Adipose tissue (tissue), 3 donors: ENCODE measurements around the gene TSR1. TPM values are rescaled to one million over a fixed set of nuclear protein-coding genes. Genes with fewer than 3 reads are reported as not detected.

Experiments used
- H3K27ac ChIP-seq: one replicate; pipeline ENCODE4 v1.5.1; 2013; ENCODE audit warnings: low read depth, low read length
- WGBS, 3 donors: extraction: QIAGEN DNeasy Blood & Tissue Kit; methylation state at CpG; one replicate each; pipeline ENCODE4 v1.1.7; 2013; 5-methylcytosine and 5-hydroxymethylcytosine counted together
- polyA plus RNA-seq, 3 donors: library from polyadenylated mRNA; stranded (reverse); fragments of 200-250 nt; gene quantifications; one replicate each; pipeline ENCODE4 v1.2.3, GENCODE V29; 2013
- donor health status: healthy with polysubstance abuse.
- donor health status: Bipolar disorder and iron deficiency.
- donor health status: healthy.

Gene TSR1
- polyA plus RNA-seq, 3 donors, result 9.8 to 28.5 (median 18.4) TPM

GRCh38 chr17:2371183-2372130 lies 35.2 kb upstream of the TSR1 start:
- no peak overlapping the region for H3K27ac ChIP-seq
- 91 to 94% (median 93%) methylated on average over 30 of the region's 30 CpGs for WGBS, 3 donors

- WGBS, 3 donors, result 83 to 91% (median 85%) methylated on average over 11 of the region's 11 CpGs
These were observed 33.9 kb upstream of the TSR1 start for GRCh38 chr17:2370211-2370589.

GRCh38 chr17:2369551-2370210 lies 33.4 kb upstream of the TSR1 start:
- H3K27ac ChIP-seq, result no peak overlapping the region
- 59 to 81% (median 69%) methylated on average over 20 of the region's 20 CpGs for WGBS, 3 donors

More at GRCh38 chr17:2370211-2370589, 33.9 kb upstream of the TSR1 start:
- H3K27ac ChIP-seq, result no peak overlapping the region

- WGBS, 3 donors, result 51 to 79% (median 64%) methylated on average over 5 of the region's 5 CpGs
- H3K27ac ChIP-seq, result no peak overlapping the region
These were observed 32.8 kb upstream of the TSR1 start for GRCh38 chr17:2369039-2369438.

GRCh38 chr17:2368359-2368758 lies 32.1 kb upstream of the TSR1 start:
- no peak overlapping the region for H3K27ac ChIP-seq
- WGBS, 3 donors, result 77 to 94% (median 84%) methylated on average over 8 of the region's 8 CpGs

GRCh38 chr17:2366747-2367494 lies 30.7 kb upstream of the TSR1 start:
- H3K27ac ChIP-seq, result no peak overlapping the region
- WGBS, 3 donors, result 85 to 93% (median 86%) methylated on average over 26 of the region's 26 CpGs

GRCh38 chr17:2365132-2365531 lies 28.9 kb upstream of the TSR1 start:
- WGBS, 3 donors, result 89 to 96% (median 93%) methylated on average over 19 to 20 of the region's 20 CpGs
- H3K27ac ChIP-seq, result no peak overlapping the region

- no peak overlapping the region for H3K27ac ChIP-seq
- 91 to 96% (median 93%) methylated on average over 12 of the region's 12 CpGs for WGBS, 3 donors
These were observed 28.5 kb upstream of the TSR1 start for GRCh38 chr17:2364763-2365116.

GRCh38 chr17:2363851-2364762 lies 27.9 kb upstream of the TSR1 start:
- 66 to 88% (median 67%) methylated on average over 26 of the region's 26 CpGs for WGBS, 3 donors
- no peak overlapping the region for H3K27ac ChIP-seq

- no peak overlapping the region for H3K27ac ChIP-seq
These were observed 27.1 kb upstream of the TSR1 start for GRCh38 chr17:2363318-2363717.

GRCh38 chr17:2362881-2363280 lies 26.6 kb upstream of the TSR1 start:
- no peak overlapping the region for H3K27ac ChIP-seq
- 96 to 98% (median 96%) methylated on average over 14 of the region's 14 CpGs for WGBS, 3 donors

More at GRCh38 chr17:2363318-2363717, 27.1 kb upstream of the TSR1 start:
- 95 to 96% (median 95%) methylated on average over 21 of the region's 21 CpGs for WGBS, 3 donors

- 91 to 97% (median 96%) methylated on average over 19 of the region's 19 CpGs for WGBS, 3 donors
- no peak overlapping the region for H3K27ac ChIP-seq
These were observed 26.2 kb upstream of the TSR1 start for GRCh38 chr17:2362416-2362815.

- 96 to 98% (median 97%) methylated on average over 19 to 20 of the region's 20 CpGs for WGBS, 3 donors
- H3K27ac ChIP-seq, result no peak overlapping the region
These were observed 25.8 kb upstream of the TSR1 start for GRCh38 chr17:2362016-2362415.

- no peak overlapping the region for H3K27ac ChIP-seq
- WGBS, 3 donors, result 65 to 87% (median 80%) methylated on average over 21 of the region's 21 CpGs
These were observed 24.9 kb upstream of the TSR1 start for GRCh38 chr17:2361010-2361760.

- WGBS, 3 donors, result 86 to 92% (median 89%) methylated on average over 10 of the region's 10 CpGs
- no peak overlapping the region for H3K27ac ChIP-seq
These were observed 21.7 kb upstream of the TSR1 start for GRCh38 chr17:2357931-2358434.

GRCh38 chr17:2357237-2357636 lies 21.0 kb upstream of the TSR1 start:
- H3K27ac ChIP-seq, result no peak overlapping the region
- WGBS, 3 donors, result 97 to 99% (median 99%) methylated on average over 4 of the region's 4 CpGs

GRCh38 chr17:2354311-2354710 lies 18.1 kb upstream of the TSR1 start:
- no peak overlapping the region for H3K27ac ChIP-seq
- WGBS, 3 donors, result 86 to 91% (median 91%) methylated on average over 8 of the region's 8 CpGs
